Measurements from ENCODE around the gene GSTA1. TPM values are rescaled to one million over a fixed set of nuclear protein-coding genes. Genes with fewer than 3 reads are reported as not detected.
"Not testable (repeated sequence)": the region's sequence is repeated elsewhere in the genome, so short reads cannot be mapped to it uniquely, and the experiment has no call there.

GSTA1 gene
- total RNA-seq, 2 experiments from 2014 or later: not detected

- POLR2A ChIA-PET, CTCF ChIA-PET: not testable (repeated sequence)
Measured at GRCh38 chr6:52809777-52810176, 6.2 kb upstream of the GSTA1 start.

GRCh38 chr6:52808660-52809059 lies 5.0 kb upstream of the GSTA1 start:
- POLR2A ChIA-PET: no interaction called here

GRCh38 chr6:52802806-52803205 lies 810 bp downstream of the GSTA1 start:
- CTCF ChIA-PET: no interaction called here
- POLR2A ChIA-PET: no interaction called here

More at GRCh38 chr6:52808660-52809059, 5.0 kb upstream of the GSTA1 start:
- CTCF ChIA-PET: no interaction called here

- POLR2A ChIA-PET: no interaction called here
Measured at GRCh38 chr6:52801188-52801841, 2.3 kb downstream of the GSTA1 start.

GRCh38 chr6:52799272-52799671 lies 4.3 kb downstream of the GSTA1 start:
- POLR2A ChIA-PET, CTCF ChIA-PET: not testable (repeated sequence)

More at GRCh38 chr6:52801188-52801841, 2.3 kb downstream of the GSTA1 start:
- CTCF ChIA-PET: no interaction called here

GRCh38 chr6:52794366-52794765 lies 9.2 kb downstream of the GSTA1 start:
- POLR2A ChIA-PET, CTCF ChIA-PET: not testable (repeated sequence)

- ChIA-PET CTCF (interaction anchor here (0.6 kb wide), 1 partner anchor 119 kb away, joined by 3 read pairs; no protein-coding TSS in a partner anchor), POLR2A (no interaction called here)
Measured at GRCh38 chr6:52790861-52791260, 12.8 kb downstream of the GSTA1 start.

- POLR2A ChIA-PET: not testable (repeated sequence)
Measured at GRCh38 chr6:52789658-52790057, 14.0 kb downstream of the GSTA1 start.

GRCh38 chr6:52788478-52788877 lies 15.1 kb downstream of the GSTA1 start:
- ChIA-PET POLR2A (no interaction called here), CTCF (no interaction called here)

More at GRCh38 chr6:52789658-52790057, 14.0 kb downstream of the GSTA1 start:
- CTCF ChIA-PET: not testable (repeated sequence)

GRCh38 chr6:52787917-52788316 lies 15.7 kb downstream of the GSTA1 start:
- POLR2A ChIA-PET: no interaction called here
- CTCF ChIA-PET: no interaction called here

GRCh38 chr6:52786249-52786956 lies 17.2 kb downstream of the GSTA1 start:
- POLR2A ChIA-PET: no interaction called here
- CTCF ChIA-PET: no interaction called here

- CTCF ChIA-PET, POLR2A ChIA-PET: not testable (repeated sequence)
Measured at GRCh38 chr6:52782696-52783274, 20.8 kb downstream of the GSTA1 start.

- CTCF ChIA-PET, POLR2A ChIA-PET: not testable (repeated sequence)
Measured at GRCh38 chr6:52782209-52782608, 21.4 kb downstream of the GSTA1 start.

GRCh38 chr6:52779237-52779636 lies 24.4 kb downstream of the GSTA1 start:
- POLR2A ChIA-PET: no interaction called here

GRCh38 chr6:52776711-52777351 lies 26.8 kb downstream of the GSTA1 start:
- POLR2A ChIA-PET, CTCF ChIA-PET: not testable (repeated sequence)

More at GRCh38 chr6:52779237-52779636, 24.4 kb downstream of the GSTA1 start:
- CTCF ChIA-PET: no interaction called here

- POLR2A ChIA-PET: not testable (repeated sequence)
- CTCF ChIA-PET: interaction anchor here (0.6 kb wide), 1 partner anchor 1306 kb away, joined by 4 read pairs; no protein-coding TSS in a partner anchor
Measured at GRCh38 chr6:52769399-52769798, 34.2 kb downstream of the GSTA1 start.

GRCh38 chr6:52767658-52768057 lies 36.0 kb downstream of the GSTA1 start:
- POLR2A ChIA-PET, CTCF ChIA-PET: not testable (repeated sequence)

GRCh38 chr6:52763322-52763916 lies 40.2 kb downstream of the GSTA1 start, which contains the start of gene GSTA2:
Gene GSTA2, minus strand, starts transcription at chr6:52763475. Its CDS starts 5,528 bp downstream, at chr6:52757947.
- POLR2A ChIA-PET, CTCF ChIA-PET: not testable (repeated sequence)

- CTCF ChIA-PET, POLR2A ChIA-PET: not testable (repeated sequence)
Measured at GRCh38 chr6:52761673-52762491, 41.7 kb downstream of the GSTA1 start.
